Epithelial cell of prostate (primary cell): Measurements from ENCODE around the gene HOMER1.

ENCODE experiments used
- DNase-seq: peaks from one replicate; pipeline ENCODE4 v3.0.0-alpha.2; 2011; ENCODE audit warnings: low read depth, low spot score
- H3K27ac ChIP-seq: fragments of 450-650 bp; 2 replicates; pipeline ENCODE4 v1.5.1; 2017; ENCODE audit warnings: mild to moderate bottlenecking

Gene HOMER1

GRCh38 chr5:79346420-79346824 lies 167.5 kb downstream of the HOMER1 start:
- no peak overlapping the region for H3K27ac ChIP-seq
- DNase-seq = peak; percentile 10

- H3K27ac ChIP-seq = no peak overlapping the region
- DNase-seq = no peak
Observed at GRCh38 chr5:79333852-79334557, 179.9 kb downstream of the HOMER1 start.

- DNase-seq = no peak
- no peak overlapping the region for H3K27ac ChIP-seq
Observed at GRCh38 chr5:79330071-79330470, 183.9 kb downstream of the HOMER1 start.

- no peak for DNase-seq
Observed at GRCh38 chr5:79329453-79329852, 184.5 kb downstream of the HOMER1 start.

More at GRCh38 chr5:79329453-79329852, 184.5 kb downstream of the HOMER1 start:
- H3K27ac ChIP-seq = no peak overlapping the region
